Measurements from ENCODE around the gene PHYKPL.
"Not testable (repeated sequence)": the region's sequence is repeated elsewhere in the genome, so short reads cannot be mapped to it uniquely, and the experiment has no call there.

The PHYKPL gene

GRCh38 chr5:178239626-178240301, 7.2 kb upstream of the PHYKPL start:
- DNase-seq (ENCODE audit: low read depth) = not testable (repeated sequence)

GRCh38 chr5:178238711-178239592, 6.3 kb upstream of the PHYKPL start:
- DNase-seq (ENCODE audit: low read depth) = no peak

GRCh38 chr5:178238313-178238635, 5.7 kb upstream of the PHYKPL start:
- no peak for DNase-seq (ENCODE audit: low read depth)

GRCh38 chr5:178237431-178238312, 5.1 kb upstream of the PHYKPL start:
- no peak for DNase-seq (ENCODE audit: low read depth)

- DNase-seq (ENCODE audit: low read depth) = no peak
Measured at GRCh38 chr5:178236679-178237078, 4.1 kb upstream of the PHYKPL start.

GRCh38 chr5:178236126-178236525, 3.5 kb upstream of the PHYKPL start:
- no peak for DNase-seq (ENCODE audit: low read depth)

GRCh38 chr5:178235588-178235974, 3.0 kb upstream of the PHYKPL start:
- no peak for DNase-seq (ENCODE audit: low read depth)

- peak; percentile 56 for DNase-seq (ENCODE audit: low read depth)
Measured at GRCh38 chr5:178234750-178235587, 2.4 kb upstream of the PHYKPL start.

GRCh38 chr5:178234121-178234749, 1.6 kb upstream of the PHYKPL start:
- no peak for DNase-seq (ENCODE audit: low read depth)

- no peak for DNase-seq (ENCODE audit: low read depth)
Measured at GRCh38 chr5:178232920-178233429, 373 bp upstream of the PHYKPL start.

GRCh38 chr5:178231539-178232123, 971 bp downstream of the PHYKPL start:
- no peak for DNase-seq (ENCODE audit: low read depth)

GRCh38 chr5:178230879-178231538, 1.6 kb downstream of the PHYKPL start:
- DNase-seq (ENCODE audit: low read depth) = no peak

- DNase-seq (ENCODE audit: low read depth) = no peak
Measured at GRCh38 chr5:178229861-178230260, 2.7 kb downstream of the PHYKPL start.

- DNase-seq (ENCODE audit: low read depth) = not testable (repeated sequence)
Measured at GRCh38 chr5:178229111-178229510, 3.5 kb downstream of the PHYKPL start.

- DNase-seq (ENCODE audit: low read depth) = no peak
Measured at GRCh38 chr5:178228609-178229008, 4.0 kb downstream of the PHYKPL start.

- no peak for DNase-seq (ENCODE audit: low read depth)
Measured at GRCh38 chr5:178227929-178228328, 4.7 kb downstream of the PHYKPL start.

- DNase-seq (ENCODE audit: low read depth) = no peak
Measured at GRCh38 chr5:178227138-178227659, 5.4 kb downstream of the PHYKPL start.

- DNase-seq (ENCODE audit: low read depth) = no peak
Measured at GRCh38 chr5:178225174-178225573, 7.4 kb downstream of the PHYKPL start.

- DNase-seq (ENCODE audit: low read depth) = no peak
Measured at GRCh38 chr5:178224403-178224802, 8.2 kb downstream of the PHYKPL start.
